Neural cell (in vitro differentiated cells): ENCODE results near the gene MTMR3. TPM values are rescaled to one million over a fixed set of nuclear protein-coding genes. Genes with fewer than 3 reads are reported as not detected.

ENCODE experiments used
- H2AFZ ChIP-seq: fragments of 200-600, 300-800 bp; sonication (generic), shearing (Covaris generic); 2 replicates; pipeline ENCODE4 v1.6.0; 2014; ENCODE audit warnings: low read depth, mild to moderate bottlenecking, antibody characterized with exemption, low read length, moderate library complexity
- H3F3A ChIP-seq: fragments of 200-600 bp; shearing (Covaris generic); 2 replicates; pipeline ENCODE4 v1.6.1; 2016; ENCODE audit warnings: mild to moderate bottlenecking, moderate library complexity, mixed read lengths, antibody characterized with exemption, low read length; ENCODE audit not compliant: insufficient read depth, poor library complexity, severe bottlenecking
- H3K27ac ChIP-seq: fragments of 200-600, 300-800 bp; sonication (generic), shearing (Covaris generic); 2 replicates; pipeline ENCODE4 v1.5.1; 2014; ENCODE audit warnings: mild to moderate bottlenecking, low read length, moderate library complexity
- H3K27me3 ChIP-seq: fragments of 300-800, 200-600 bp; sonication (generic), shearing (Covaris generic); 2 replicates; pipeline ENCODE4 v1.6.0; 2014; ENCODE audit warnings: mild to moderate bottlenecking, low read depth, low read length, moderate library complexity; ENCODE audit not compliant: insufficient read depth
- H3K36me3 ChIP-seq: fragments of 300-800, 200-600 bp; sonication (generic), shearing (Covaris generic); 2 replicates; pipeline ENCODE4 v1.5.1; 2014; ENCODE audit warnings: mild to moderate bottlenecking, antibody characterized with exemption, low read length, moderate library complexity; ENCODE audit not compliant: insufficient read depth
- H3K4me2 ChIP-seq: fragments of 300-800, 200-600 bp; sonication (generic), shearing (Covaris generic); 2 replicates; pipeline ENCODE4 v1.6.0; 2014; ENCODE audit warnings: mild to moderate bottlenecking, low read length
- H3K4me3 ChIP-seq: fragments of 300-800, 200-600 bp; sonication (generic), shearing (Covaris generic); 2 replicates; pipeline ENCODE4 v1.5.1; 2014; ENCODE audit warnings: mild to moderate bottlenecking, low read length, moderate library complexity
- H3K79me2 ChIP-seq: fragments of 200-600 bp; shearing (Covaris generic); replicated peaks from 2 replicates; pipeline ENCODE4 v1.6.0; 2014; ENCODE audit warnings: mild to moderate bottlenecking, low read length, moderate library complexity; ENCODE audit not compliant: insufficient read depth
- H3K9ac ChIP-seq: fragments of 300-800, 200-600 bp; sonication (generic), shearing (Covaris generic); 2 replicates; pipeline ENCODE4 v1.6.1; 2016; ENCODE audit warnings: mild to moderate bottlenecking, low read length, mixed read lengths
- H3K9me2 ChIP-seq: fragments of 200-600 bp; shearing (Covaris generic); 2 replicates; pipeline ENCODE4 v1.6.1; 2016; ENCODE audit warnings: mild to moderate bottlenecking, low read length, mixed read lengths; ENCODE audit not compliant: insufficient read depth
- H3K9me3 ChIP-seq: fragments of 200-600, 300-800 bp; sonication (generic), shearing (Covaris generic); 2 replicates; pipeline ENCODE4 v1.6.1; 2016; ENCODE audit warnings: mild to moderate bottlenecking, mixed run types, low read length, moderate library complexity, mixed read lengths
- H4K20me1 ChIP-seq: fragments of 200-600 bp; shearing (Covaris generic); 2 replicates; pipeline ENCODE4 v1.6.1; 2016; ENCODE audit warnings: mild to moderate bottlenecking, mixed run types; ENCODE audit not compliant: insufficient read depth
- EP300 ChIP-seq: fragments of 450-650 bp; conservative IDR thresholded peaks from 2 replicates; pipeline ENCODE4 v1.6.1; 2014; ENCODE audit warnings: antibody characterized with exemption, mild to moderate bottlenecking, moderate library complexity; ENCODE audit not compliant: poor library complexity, severe bottlenecking
- EZH2 ChIP-seq: fragments of 200-600, 300-800 bp; shearing (Covaris generic), sonication (generic); IDR thresholded peaks from 2 replicates; pipeline ENCODE4 v1.6.1; 2014; ENCODE audit warnings: antibody characterized with exemption, low read length, borderline replicate concordance, mild to moderate bottlenecking; ENCODE audit not compliant: insufficient read depth, poor library complexity, severe bottlenecking
- MXI1 ChIP-seq: fragments of 450-650 bp; conservative IDR thresholded peaks from 2 replicates; pipeline ENCODE4 v1.6.1; 2014; ENCODE audit warnings: antibody characterized with exemption, mild to moderate bottlenecking; ENCODE audit not compliant: poor library complexity, severe bottlenecking
- POLR2AphosphoS5 ChIP-seq: IDR thresholded peaks from 2 replicates; pipeline ENCODE4 v1.6.1; 2012
- RAD21 ChIP-seq: fragments of 450-650 bp; conservative IDR thresholded peaks from 2 replicates; pipeline ENCODE4 v1.6.1; 2014; ENCODE audit warnings: antibody characterized with exemption, mild to moderate bottlenecking, moderate library complexity
- SMC3 ChIP-seq: fragments of 450-650 bp; conservative IDR thresholded peaks from 2 replicates; pipeline ENCODE4 v1.6.1; 2014; ENCODE audit warnings: antibody characterized with exemption, mild to moderate bottlenecking, moderate library complexity; ENCODE audit not compliant: poor library complexity
- TAF1 ChIP-seq: IDR thresholded peaks from 2 replicates; pipeline ENCODE4 v1.6.1; 2012; ENCODE audit warnings: low read depth
- polyA plus RNA-seq: library from polyadenylated mRNA; depleted of rRNA; stranded (reverse); fragments of >200 nt; gene quantifications from 2 replicates; pipeline ENCODE4 v1.2.3, GENCODE V29; 2014
- TF ChIP-seq, protein P1 (sequence below): fragments of 450-650 bp; IDR thresholded peaks from 2 replicates; pipeline ENCODE4 v1.5.1; 2014; ENCODE audit warnings: antibody characterized with exemption, mild to moderate bottlenecking, moderate library complexity; ENCODE audit not compliant: poor library complexity, severe bottlenecking
- TF ChIP-seq, protein P2 (sequence below): IDR thresholded peaks from 2 replicates; pipeline ENCODE4 v1.6.1; 2012; ENCODE audit warnings: borderline replicate concordance

The MTMR3 gene
- polyA plus RNA-seq, 1 donor from 2014 or later, result 46.7 TPM

DNA sequence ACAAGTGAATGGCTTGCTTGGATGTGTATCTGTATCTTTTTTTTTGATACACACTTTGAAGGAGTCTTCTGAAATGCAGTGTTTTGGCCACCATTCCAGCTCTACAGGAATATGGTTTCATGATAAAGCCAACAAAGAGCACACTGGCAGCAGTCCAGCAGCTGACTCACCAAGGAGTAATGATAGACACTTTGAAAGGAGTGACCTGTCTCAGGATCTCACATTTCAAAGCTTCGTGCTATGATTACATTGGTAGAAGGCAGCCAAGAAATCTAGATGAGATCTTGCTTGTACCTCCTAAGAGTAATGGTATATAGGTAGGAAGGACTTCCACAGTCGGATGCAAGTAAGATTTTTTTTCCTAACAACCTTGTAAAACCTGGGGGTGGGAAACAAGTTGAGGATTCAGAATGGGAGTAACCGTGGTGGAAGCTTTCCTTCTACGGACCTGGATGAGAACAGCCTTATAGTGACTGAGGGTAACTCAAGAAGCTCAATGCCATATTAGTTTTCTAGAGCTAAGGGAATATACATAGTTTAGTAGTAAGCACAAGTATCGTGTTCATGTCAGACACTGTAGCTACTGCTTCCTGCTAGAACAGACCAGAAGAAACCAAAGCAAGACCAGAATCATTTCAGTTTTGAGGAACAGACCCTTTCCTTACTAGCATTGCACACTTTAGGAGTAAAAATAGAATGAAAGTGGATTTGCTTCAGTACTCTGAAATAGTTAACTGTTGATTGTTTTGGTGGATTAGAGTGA lies 25.0 kb downstream of the MTMR3 start:
- Histone ChIP-seq H4K20me1 (peaks cover 5% of the 10 kb centered on the region), H3K9me3 (no peaks in the 10 kb centered on the region), H3F3A (no peaks in the 10 kb centered on the region), H3K36me3 (no peaks in the 10 kb centered on the region), H2AFZ (no peak overlapping the region), H3K9me2 (peaks cover 3% of the 10 kb centered on the region), H3K4me3 (no peak overlapping the region), H3K27me3 (no peaks in the 10 kb centered on the region), H3K79me2 (peaks cover 69% of the 10 kb centered on the region), H3K4me2 (no peak overlapping the region), H3K9ac (no peak overlapping the region), H3K27ac (no peak overlapping the region)
- TF ChIP-seq EP300, result no peak
- TF ChIP-seq SMC3, result no peak
- no peak for TF ChIP-seq MXI1
- TF ChIP-seq RAD21, result no peak
- no peak for TF ChIP-seq POLR2AphosphoS5
- TF ChIP-seq TAF1, result no peak
- no peak for TF ChIP-seq EZH2
- TF ChIP-seq, protein P1, sequence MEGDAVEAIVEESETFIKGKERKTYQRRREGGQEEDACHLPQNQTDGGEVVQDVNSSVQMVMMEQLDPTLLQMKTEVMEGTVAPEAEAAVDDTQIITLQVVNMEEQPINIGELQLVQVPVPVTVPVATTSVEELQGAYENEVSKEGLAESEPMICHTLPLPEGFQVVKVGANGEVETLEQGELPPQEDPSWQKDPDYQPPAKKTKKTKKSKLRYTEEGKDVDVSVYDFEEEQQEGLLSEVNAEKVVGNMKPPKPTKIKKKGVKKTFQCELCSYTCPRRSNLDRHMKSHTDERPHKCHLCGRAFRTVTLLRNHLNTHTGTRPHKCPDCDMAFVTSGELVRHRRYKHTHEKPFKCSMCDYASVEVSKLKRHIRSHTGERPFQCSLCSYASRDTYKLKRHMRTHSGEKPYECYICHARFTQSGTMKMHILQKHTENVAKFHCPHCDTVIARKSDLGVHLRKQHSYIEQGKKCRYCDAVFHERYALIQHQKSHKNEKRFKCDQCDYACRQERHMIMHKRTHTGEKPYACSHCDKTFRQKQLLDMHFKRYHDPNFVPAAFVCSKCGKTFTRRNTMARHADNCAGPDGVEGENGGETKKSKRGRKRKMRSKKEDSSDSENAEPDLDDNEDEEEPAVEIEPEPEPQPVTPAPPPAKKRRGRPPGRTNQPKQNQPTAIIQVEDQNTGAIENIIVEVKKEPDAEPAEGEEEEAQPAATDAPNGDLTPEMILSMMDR, result no peak

DNA sequence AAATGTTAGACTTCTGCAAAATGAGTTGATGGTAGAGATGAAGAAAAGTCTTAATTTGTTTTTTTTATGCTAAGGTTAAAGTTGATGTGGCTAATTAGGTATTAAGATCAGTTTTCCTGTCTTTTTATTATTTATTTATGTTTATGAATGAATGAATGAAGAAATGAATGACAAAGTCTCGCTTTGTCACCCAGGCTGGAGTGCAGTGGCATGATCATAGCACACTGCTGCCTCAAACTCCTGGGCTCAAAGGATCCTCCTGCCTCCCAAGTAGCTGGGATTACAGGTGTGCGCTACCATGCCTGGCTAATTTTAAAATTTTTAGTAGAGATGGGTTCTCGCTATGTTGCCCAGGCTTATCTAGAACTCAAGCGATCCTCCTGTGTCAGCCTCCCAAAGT lies 29.2 kb downstream of the MTMR3 start:
- Histone ChIP-seq H3K4me2 (no peak overlapping the region), H3K4me3 (no peak overlapping the region), H4K20me1 (no peaks in the 10 kb centered on the region), H3K27ac (no peak overlapping the region), H3K27me3 (no peaks in the 10 kb centered on the region), H3K9me3 (no peaks in the 10 kb centered on the region), H3K36me3 (no peaks in the 10 kb centered on the region), H3K9ac (no peak overlapping the region), H3K79me2 (peaks cover 69% of the 10 kb centered on the region), H3K9me2 (peaks cover 3% of the 10 kb centered on the region), H2AFZ (no peak overlapping the region), H3F3A (no peaks in the 10 kb centered on the region)
- no peak for TF ChIP-seq RAD21
- no peak for TF ChIP-seq SMC3
- no peak for TF ChIP-seq TAF1
- TF ChIP-seq POLR2AphosphoS5, result no peak
- TF ChIP-seq EP300, result no peak
- TF ChIP-seq, protein P2, sequence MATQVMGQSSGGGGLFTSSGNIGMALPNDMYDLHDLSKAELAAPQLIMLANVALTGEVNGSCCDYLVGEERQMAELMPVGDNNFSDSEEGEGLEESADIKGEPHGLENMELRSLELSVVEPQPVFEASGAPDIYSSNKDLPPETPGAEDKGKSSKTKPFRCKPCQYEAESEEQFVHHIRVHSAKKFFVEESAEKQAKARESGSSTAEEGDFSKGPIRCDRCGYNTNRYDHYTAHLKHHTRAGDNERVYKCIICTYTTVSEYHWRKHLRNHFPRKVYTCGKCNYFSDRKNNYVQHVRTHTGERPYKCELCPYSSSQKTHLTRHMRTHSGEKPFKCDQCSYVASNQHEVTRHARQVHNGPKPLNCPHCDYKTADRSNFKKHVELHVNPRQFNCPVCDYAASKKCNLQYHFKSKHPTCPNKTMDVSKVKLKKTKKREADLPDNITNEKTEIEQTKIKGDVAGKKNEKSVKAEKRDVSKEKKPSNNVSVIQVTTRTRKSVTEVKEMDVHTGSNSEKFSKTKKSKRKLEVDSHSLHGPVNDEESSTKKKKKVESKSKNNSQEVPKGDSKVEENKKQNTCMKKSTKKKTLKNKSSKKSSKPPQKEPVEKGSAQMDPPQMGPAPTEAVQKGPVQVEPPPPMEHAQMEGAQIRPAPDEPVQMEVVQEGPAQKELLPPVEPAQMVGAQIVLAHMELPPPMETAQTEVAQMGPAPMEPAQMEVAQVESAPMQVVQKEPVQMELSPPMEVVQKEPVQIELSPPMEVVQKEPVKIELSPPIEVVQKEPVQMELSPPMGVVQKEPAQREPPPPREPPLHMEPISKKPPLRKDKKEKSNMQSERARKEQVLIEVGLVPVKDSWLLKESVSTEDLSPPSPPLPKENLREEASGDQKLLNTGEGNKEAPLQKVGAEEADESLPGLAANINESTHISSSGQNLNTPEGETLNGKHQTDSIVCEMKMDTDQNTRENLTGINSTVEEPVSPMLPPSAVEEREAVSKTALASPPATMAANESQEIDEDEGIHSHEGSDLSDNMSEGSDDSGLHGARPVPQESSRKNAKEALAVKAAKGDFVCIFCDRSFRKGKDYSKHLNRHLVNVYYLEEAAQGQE, result no peak
- TF ChIP-seq, protein P1, result no peak
- no peak for TF ChIP-seq MXI1
